Cardiac septum (tissue), 1 donor: ENCODE measurements around the gene IKZF3. TPM values are rescaled to one million over a fixed set of nuclear protein-coding genes. Genes with fewer than 3 reads are reported as not detected.
A peak's percentile ranks its signal among the peaks of the same experiment; 100 is the strongest.
"Not testable (repeated sequence)": the region's sequence is repeated elsewhere in the genome, so short reads cannot be mapped to it uniquely, and the experiment has no call there.

ENCODE experiments used
- DNase-seq: peaks from one replicate; pipeline ENCODE4 v3.0.0-alpha.2; 2020; ENCODE audit warnings: low spot score
- intact Hi-C: fragments of 100-400 bp; cut with DNase I; formaldehyde crosslinking; loops from one replicate; pipeline ENCODE4 v1.14.0; 2022
- total RNA-seq: library from RNA; stranded (reverse); fragmentation: NEBNext Ultra II Directional; extraction: Animal tissue kit (Norgen Biotek cat#: 25700); gene quantifications from one replicate; pipeline ENCODE4 v1.2.1, GENCODE V29; 2021
- donor health status: DM: no; HTN: no; CAD: no.

The IKZF3 gene
- total RNA-seq, 1 donor from 2014 or later, result 0.51 TPM

GRCh38 chr17:39748444-39749034, 115.6 kb downstream of the IKZF3 start:
- intact Hi-C loops, result not testable (repeated sequence)
- DNase-seq, result peak; percentile 36

GRCh38 chr17:39747745-39748144, 116.4 kb downstream of the IKZF3 start:
- intact Hi-C loops, result no loop called here
- DNase-seq, result no peak

- intact Hi-C loops, result no loop called here
- DNase-seq, result no peak
Measured at GRCh38 chr17:39746145-39746461, 118.0 kb downstream of the IKZF3 start.

GRCh38 chr17:39745335-39746144, 118.6 kb downstream of the IKZF3 start:
- DNase-seq, result no peak
- intact Hi-C loops, result no loop called here

- no peak for DNase-seq
- intact Hi-C loops, result no loop called here
Measured at GRCh38 chr17:39744836-39745215, 119.3 kb downstream of the IKZF3 start.

- no peak for DNase-seq
- intact Hi-C loops, result no loop called here
Measured at GRCh38 chr17:39744075-39744835, 119.9 kb downstream of the IKZF3 start.

GRCh38 chr17:39742856-39743436, 121.2 kb downstream of the IKZF3 start:
- no peak for DNase-seq
- intact Hi-C loops, result no loop called here

GRCh38 chr17:39742126-39742855, 121.8 kb downstream of the IKZF3 start:
- intact Hi-C loops, result no loop called here
- no peak for DNase-seq

- no peak for DNase-seq
- intact Hi-C loops, result no loop called here
Measured at GRCh38 chr17:39740357-39741111, 123.6 kb downstream of the IKZF3 start.

- intact Hi-C loops, result no loop called here
- no peak for DNase-seq
Measured at GRCh38 chr17:39739885-39740356, 124.2 kb downstream of the IKZF3 start.

- intact Hi-C loops, result no loop called here
- DNase-seq, result no peak
Measured at GRCh38 chr17:39738983-39739884, 124.9 kb downstream of the IKZF3 start.

GRCh38 chr17:39738568-39738901, 125.6 kb downstream of the IKZF3 start:
- no peak for DNase-seq
- intact Hi-C loops, result no loop called here

GRCh38 chr17:39737760-39738567, 126.1 kb downstream of the IKZF3 start, which contains the start of gene GRB7:
Gene GRB7 (plus strand): TSS chr17:39737938. CDS start chr17:39742302, 4,364 bp downstream.
- intact Hi-C loops, result no loop called here
- DNase-seq, result no peak

GRCh38 chr17:39737206-39737759, 126.8 kb downstream of the IKZF3 start:
- no peak for DNase-seq
- intact Hi-C loops, result no loop called here

- no peak for DNase-seq
- intact Hi-C loops, result no loop called here
Measured at GRCh38 chr17:39736319-39737165, 127.6 kb downstream of the IKZF3 start.

GRCh38 chr17:39735882-39736281, 128.2 kb downstream of the IKZF3 start:
- no peak for DNase-seq
- intact Hi-C loops, result no loop called here
